Fibroblast of mammary gland (primary cell): Measurements from ENCODE around the gene AGPAT2.

Source experiments
- DNase-seq: peaks from one replicate; pipeline ENCODE4 v3.0.0-alpha.2; 2010; ENCODE audit warnings: low read depth
- H3K4me3 ChIP-seq: 2 replicates; pipeline ENCODE4 v1.5.1; 2011; ENCODE audit warnings: low read depth, mild to moderate bottlenecking, low read length, moderate library complexity; ENCODE audit not compliant: control insufficient read depth
- TF ChIP-seq, protein P1 (sequence below): conservative IDR thresholded peaks from 2 replicates; pipeline ENCODE4 v1.5.1; 2011; ENCODE audit warnings: low read depth, low read length, inconsistent platforms; ENCODE audit not compliant: control insufficient read depth, insufficient read depth

AGPAT2 gene

DNA sequence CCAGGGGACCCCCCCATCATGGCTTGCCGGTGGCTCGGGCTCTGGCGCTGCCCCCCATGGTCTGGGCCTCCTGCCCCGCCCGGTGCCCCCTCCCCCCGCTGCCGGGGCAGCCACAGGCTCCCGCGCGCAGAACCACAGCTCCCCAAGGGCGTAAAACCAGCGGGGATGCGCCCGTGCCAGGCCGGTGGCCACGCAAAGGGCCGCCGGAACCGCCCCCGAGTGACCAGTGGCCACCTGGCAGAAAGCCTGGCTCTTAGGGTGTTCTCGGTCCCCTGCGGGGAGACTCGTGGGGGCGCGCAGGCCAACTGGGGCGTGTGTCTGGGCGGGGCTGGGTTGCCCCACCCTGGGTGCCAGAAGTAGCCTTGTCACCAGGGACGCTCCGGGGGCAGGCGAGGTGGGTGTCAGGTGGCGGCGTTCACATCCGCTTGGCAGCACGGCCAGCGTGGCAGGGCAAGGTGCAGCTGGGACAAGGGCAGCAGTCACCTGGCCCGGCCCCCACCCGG lies 515 bp upstream of the AGPAT2 start:
- H3K4me3 ChIP-seq, result no peak overlapping the region
- TF ChIP-seq, protein P1, sequence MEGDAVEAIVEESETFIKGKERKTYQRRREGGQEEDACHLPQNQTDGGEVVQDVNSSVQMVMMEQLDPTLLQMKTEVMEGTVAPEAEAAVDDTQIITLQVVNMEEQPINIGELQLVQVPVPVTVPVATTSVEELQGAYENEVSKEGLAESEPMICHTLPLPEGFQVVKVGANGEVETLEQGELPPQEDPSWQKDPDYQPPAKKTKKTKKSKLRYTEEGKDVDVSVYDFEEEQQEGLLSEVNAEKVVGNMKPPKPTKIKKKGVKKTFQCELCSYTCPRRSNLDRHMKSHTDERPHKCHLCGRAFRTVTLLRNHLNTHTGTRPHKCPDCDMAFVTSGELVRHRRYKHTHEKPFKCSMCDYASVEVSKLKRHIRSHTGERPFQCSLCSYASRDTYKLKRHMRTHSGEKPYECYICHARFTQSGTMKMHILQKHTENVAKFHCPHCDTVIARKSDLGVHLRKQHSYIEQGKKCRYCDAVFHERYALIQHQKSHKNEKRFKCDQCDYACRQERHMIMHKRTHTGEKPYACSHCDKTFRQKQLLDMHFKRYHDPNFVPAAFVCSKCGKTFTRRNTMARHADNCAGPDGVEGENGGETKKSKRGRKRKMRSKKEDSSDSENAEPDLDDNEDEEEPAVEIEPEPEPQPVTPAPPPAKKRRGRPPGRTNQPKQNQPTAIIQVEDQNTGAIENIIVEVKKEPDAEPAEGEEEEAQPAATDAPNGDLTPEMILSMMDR, result no peak
- DNase-seq, result no peak

GRCh38 chr9:136686534-136686793 lies 793 bp downstream of the AGPAT2 start:
- no peak for DNase-seq
- TF ChIP-seq, protein P1, result no peak
- H3K4me3 ChIP-seq, result peak overlapping the region; percentile 64

DNA sequence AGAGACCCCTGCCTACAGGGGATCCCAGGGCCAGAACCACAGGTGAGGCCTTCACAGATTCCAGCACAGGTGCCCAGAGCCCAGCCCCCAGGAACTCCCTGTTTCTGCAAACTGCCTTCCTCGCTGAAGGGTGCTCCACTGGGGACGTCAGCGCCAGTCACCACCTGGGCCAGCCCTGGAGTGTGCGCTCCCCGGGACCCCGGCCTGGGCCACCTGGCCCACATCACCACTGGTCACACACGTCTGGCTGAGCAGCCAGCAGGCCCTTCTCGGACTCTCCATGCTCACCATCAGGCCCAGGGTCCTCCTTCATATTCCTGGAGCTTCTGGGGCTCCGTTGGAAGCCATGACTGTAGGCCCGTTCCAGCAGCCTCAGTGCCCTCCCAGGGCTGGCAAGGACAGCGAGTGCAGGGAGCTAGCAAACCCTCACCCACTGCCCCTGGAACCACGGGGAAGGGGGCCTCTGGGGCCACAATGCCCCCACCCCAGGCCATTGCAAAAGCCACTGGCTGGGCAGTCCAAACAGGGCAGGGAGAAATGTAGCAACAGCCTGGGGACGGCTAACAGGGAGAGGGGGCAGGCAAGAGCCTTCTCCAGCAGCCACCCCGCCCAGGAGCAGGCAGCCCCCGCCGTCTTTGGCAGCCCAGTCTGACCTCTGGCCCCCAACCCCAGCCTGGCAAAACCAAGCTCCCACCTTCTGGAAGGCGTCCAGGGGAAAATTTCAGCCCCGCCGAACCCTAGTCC lies 1.3 kb downstream of the AGPAT2 start:
- peak overlapping the region; percentile 64 for H3K4me3 ChIP-seq
- TF ChIP-seq, protein P1, result no peak
- DNase-seq, result no peak

GRCh38 chr9:136685216-136685615 lies 2.0 kb downstream of the AGPAT2 start:
- TF ChIP-seq, protein P1, result no peak
- H3K4me3 ChIP-seq, result no peak overlapping the region

DNA sequence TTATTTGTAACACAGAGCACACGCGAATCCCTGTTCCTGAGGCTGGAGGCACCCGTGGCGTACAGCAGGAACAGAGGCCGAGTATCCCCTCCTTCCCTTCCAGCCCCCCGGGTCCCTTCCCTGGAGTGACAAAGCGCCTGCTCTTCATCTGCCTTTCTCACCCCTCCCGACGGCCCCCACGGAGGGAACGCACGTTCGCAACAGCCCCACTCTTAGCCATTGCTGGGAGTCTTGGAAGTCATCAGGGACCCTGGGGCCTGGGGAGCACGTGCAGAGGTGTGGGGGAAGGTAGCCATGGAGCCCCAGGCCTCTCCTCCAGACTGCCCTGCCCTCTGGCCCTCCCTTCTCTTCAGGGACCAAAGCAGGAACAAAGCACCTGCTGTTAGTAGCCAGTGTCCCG lies 2.5 kb downstream of the AGPAT2 start:
- TF ChIP-seq, protein P1, result no peak
- no peak for DNase-seq
- no peak overlapping the region for H3K4me3 ChIP-seq

More at GRCh38 chr9:136685216-136685615, 2.0 kb downstream of the AGPAT2 start:
- no peak for DNase-seq

DNA sequence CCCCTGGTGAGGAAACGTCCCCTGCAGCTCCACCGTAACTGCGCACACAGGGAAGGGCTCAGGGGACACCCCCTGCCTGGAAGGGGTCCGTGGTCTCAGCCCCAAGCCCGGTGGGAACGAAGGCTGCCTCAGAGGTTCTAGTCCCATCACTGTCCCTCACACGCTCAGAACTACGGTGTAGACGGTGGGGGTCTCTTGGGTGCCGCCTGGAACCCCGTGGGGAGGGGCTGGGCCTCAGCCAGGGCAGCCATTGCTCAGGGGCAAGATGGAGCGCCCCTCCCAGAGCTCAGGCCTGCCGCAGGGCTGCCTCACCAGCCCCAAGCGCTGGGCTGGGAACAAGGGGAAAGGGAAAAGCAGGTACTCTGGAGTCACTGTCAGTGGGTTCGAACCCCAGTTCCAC lies 2.9 kb downstream of the AGPAT2 start:
- TF ChIP-seq, protein P1, result no peak
- no peak overlapping the region for H3K4me3 ChIP-seq
- no peak for DNase-seq
